ENCODE measurements around the gene NRAS.
A peak's percentile ranks its signal among the peaks of the same experiment; 100 is the strongest.

Gene NRAS

GRCh38 chr1:114677691-114678090 lies 38.9 kb downstream of the NRAS start:
- DNase-seq (ENCODE audit: low read depth in 3 of 3): no peak

- no peak for DNase-seq (ENCODE audit: low read depth in 3 of 3)
Observed at GRCh38 chr1:114676115-114676514, 40.5 kb downstream of the NRAS start.

GRCh38 chr1:114671939-114672275 lies 44.7 kb downstream of the NRAS start:
- no peak for DNase-seq (ENCODE audit: low read depth in 3 of 3)

- DNase-seq (ENCODE audit: low read depth in 3 of 3): no peak
Observed at GRCh38 chr1:114671011-114671938, 45.3 kb downstream of the NRAS start.

GRCh38 chr1:114670083-114671010 lies 46.2 kb downstream of the NRAS start:
- peak; percentile 66 to 90 (median 74) for DNase-seq (ENCODE audit: low read depth in 3 of 3)

- DNase-seq (ENCODE audit: low read depth in 3 of 3): no peak
Observed at GRCh38 chr1:114669562-114670082, 46.9 kb downstream of the NRAS start, which contains the start of gene DENND2C. Gene DENND2C (minus strand): TSS chr1:114670049. CDS start chr1:114625984, 44,065 bp downstream.

GRCh38 chr1:114668784-114669561 lies 47.6 kb downstream of the NRAS start:
- DNase-seq (ENCODE audit: low read depth in 3 of 3): no peak

- DNase-seq (ENCODE audit: low read depth in 3 of 3): no peak
Observed at GRCh38 chr1:114668373-114668772, 48.2 kb downstream of the NRAS start.

- DNase-seq (ENCODE audit: low read depth in 3 of 3): no peak
Observed at GRCh38 chr1:114666954-114667353, 49.6 kb downstream of the NRAS start.

GRCh38 chr1:114660238-114660637 lies 56.3 kb downstream of the NRAS start:
- DNase-seq (ENCODE audit: low read depth in 3 of 3): no peak

Measured in stimulated activated CD4-positive, alpha-beta T cell treated with anti-CD3 and anti-CD28 coated beads, TNF-alpha, amount 100 ng/mL, for 48 hours (primary cell).